Choroid plexus epithelial cell (primary cell): ENCODE measurements around the gene POLR3H.
"Not testable (repeated sequence)": the region's sequence is repeated elsewhere in the genome, so short reads cannot be mapped to it uniquely, and the experiment has no call there.

Source experiments
- DNase-seq: peaks from one replicate; pipeline ENCODE4 v3.0.0-alpha.2; 2010; ENCODE audit warnings: low read depth
- H3K4me3 ChIP-seq: 2 replicates; pipeline ENCODE4 v1.5.1; 2011; ENCODE audit warnings: low read depth, mild to moderate bottlenecking, control low read depth, low read length, moderate library complexity
- CTCF ChIP-seq: conservative IDR thresholded peaks from 2 replicates; pipeline ENCODE4 v1.5.1; 2011; ENCODE audit warnings: low read depth, mild to moderate bottlenecking, control low read depth, inconsistent platforms, low read length, moderate library complexity

The POLR3H gene

GRCh38 chr22:41573677-41574076, 29.4 kb upstream of the POLR3H start:
- TF ChIP-seq CTCF, result no peak
- no peak for DNase-seq
- H3K4me3 ChIP-seq, result no peak overlapping the region

GRCh38 chr22:41572305-41572704, 28.0 kb upstream of the POLR3H start:
- H3K4me3 ChIP-seq, DNase-seq: not testable (repeated sequence)

- no peak for DNase-seq
- TF ChIP-seq CTCF, result no peak
- H3K4me3 ChIP-seq, result no peak overlapping the region
Measured at GRCh38 chr22:41571786-41572185, 27.5 kb upstream of the POLR3H start.

GRCh38 chr22:41570221-41570620, 26.0 kb upstream of the POLR3H start:
- DNase-seq, result no peak
- TF ChIP-seq CTCF, result no peak
- no peak overlapping the region for H3K4me3 ChIP-seq

GRCh38 chr22:41568811-41569210, 24.5 kb upstream of the POLR3H start:
- H3K4me3 ChIP-seq, result no peak overlapping the region
- DNase-seq, result no peak
- no peak for TF ChIP-seq CTCF

GRCh38 chr22:41567512-41567768, 23.2 kb upstream of the POLR3H start:
- DNase-seq, result no peak
- no peak for TF ChIP-seq CTCF
- H3K4me3 ChIP-seq, result no peak overlapping the region

- no peak overlapping the region for H3K4me3 ChIP-seq
- peak; percentile 84 for DNase-seq
- no peak for TF ChIP-seq CTCF
Measured at GRCh38 chr22:41565403-41566054, 21.3 kb upstream of the POLR3H start.

GRCh38 chr22:41564563-41564962, 20.3 kb upstream of the POLR3H start:
- TF ChIP-seq CTCF, result no peak
- no peak overlapping the region for H3K4me3 ChIP-seq
- DNase-seq, result peak; percentile 57
